GF-D8 (cell line): ENCODE data around the gene HCFC2.

Experiments
- DNase-seq: peaks from one replicate; lab custom pipeline; 2025; lab: John Stamatoyannopoulos, UW

HCFC2 gene

DNA sequence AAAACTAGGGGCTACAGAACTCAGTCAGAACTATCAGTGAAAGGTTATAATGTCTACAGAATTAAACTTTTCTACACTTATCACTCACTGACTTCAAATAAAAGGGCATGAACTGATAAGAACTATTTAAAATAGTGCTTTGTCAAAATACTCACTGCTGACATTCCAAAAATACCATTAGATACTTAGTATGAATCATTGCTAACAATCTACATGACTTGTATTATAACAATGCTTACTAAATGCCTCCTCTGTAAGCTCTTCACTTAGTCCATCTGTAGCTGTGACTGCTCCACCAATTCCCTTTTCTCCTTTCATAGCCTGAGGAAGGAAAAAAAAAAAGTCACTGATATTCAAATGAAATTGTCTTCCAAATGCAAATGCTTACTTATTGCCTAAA is 56.7 kb downstream of the HCFC2 start:
- no peak for DNase-seq

DNA sequence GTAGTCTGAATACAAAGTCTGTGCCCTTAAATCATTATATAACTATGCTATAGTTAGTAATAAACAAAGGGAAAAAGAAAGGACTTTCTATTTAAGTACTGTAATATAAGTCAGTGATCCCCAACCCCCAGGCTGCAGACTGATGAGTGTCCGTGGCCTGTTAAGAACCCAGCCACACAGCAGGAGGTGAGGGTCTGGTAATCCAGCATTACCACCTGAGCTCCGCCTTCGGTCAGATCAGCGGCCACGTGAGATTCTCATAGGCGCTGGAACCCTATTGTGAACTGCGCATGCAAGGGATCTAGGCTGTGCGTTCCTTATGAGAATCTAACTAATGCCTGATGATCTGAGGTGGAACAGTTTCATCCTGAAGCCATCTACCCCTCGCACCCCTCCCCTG is 58.0 kb downstream of the HCFC2 start:
- no peak for DNase-seq

DNA sequence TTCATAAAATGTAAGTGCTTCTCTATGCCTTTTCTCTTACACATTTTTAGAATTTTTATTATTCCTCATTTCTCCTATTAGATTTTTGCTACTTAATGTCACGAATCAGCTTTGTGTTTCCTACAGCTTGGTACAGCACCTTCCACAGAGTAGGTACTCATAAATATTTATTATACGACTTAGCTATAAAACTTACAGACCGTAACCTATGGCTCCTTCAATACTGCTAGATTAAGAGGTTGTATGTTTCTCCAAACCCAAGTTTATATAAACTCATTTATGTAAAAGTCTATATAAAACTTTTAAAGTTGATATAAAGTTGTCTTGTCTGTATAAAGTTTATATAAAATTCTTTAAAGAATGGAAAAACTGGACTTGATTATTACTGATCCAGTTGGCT is 62.2 kb downstream of the HCFC2 start:
- DNase-seq = no peak

DNA sequence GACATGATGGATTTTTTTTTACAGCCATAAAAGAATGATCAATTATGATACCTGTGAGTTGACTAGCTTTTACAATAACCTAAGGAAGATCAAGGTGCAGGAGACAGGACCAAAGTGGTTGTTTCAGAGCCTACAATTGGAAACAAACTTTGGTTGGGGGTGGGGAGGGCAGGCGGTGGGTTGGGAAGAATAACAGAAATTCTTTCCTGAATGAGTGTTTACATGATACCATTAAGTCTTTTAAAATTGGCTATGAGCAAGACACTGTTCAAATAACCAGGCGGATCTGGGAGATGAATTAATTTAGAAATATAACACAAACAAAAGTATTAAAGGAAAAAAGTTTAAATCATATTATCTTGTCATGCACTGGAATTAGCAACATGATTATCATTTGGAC is 66.4 kb downstream of the HCFC2 start:
- no peak for DNase-seq

DNA sequence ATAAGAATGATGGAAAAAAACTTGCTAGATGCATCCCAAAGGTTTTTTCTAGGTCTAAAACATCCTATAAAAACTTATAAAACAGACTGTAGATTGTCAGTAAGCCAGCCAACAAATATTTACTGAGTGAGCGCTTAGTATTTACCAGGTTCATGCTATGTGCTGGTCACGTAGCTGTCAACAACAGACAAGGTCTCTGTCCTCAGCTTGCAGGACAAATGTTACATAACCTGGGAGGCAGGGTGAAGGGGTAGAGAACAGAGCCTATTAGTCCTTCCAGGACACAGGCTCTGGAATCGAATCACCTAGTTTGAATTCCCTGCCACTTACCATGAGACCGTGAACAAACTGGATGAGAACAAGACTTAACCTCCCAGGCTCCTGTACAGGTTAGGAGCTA is 67.3 kb downstream of the HCFC2 start:
- DNase-seq = no peak

DNA sequence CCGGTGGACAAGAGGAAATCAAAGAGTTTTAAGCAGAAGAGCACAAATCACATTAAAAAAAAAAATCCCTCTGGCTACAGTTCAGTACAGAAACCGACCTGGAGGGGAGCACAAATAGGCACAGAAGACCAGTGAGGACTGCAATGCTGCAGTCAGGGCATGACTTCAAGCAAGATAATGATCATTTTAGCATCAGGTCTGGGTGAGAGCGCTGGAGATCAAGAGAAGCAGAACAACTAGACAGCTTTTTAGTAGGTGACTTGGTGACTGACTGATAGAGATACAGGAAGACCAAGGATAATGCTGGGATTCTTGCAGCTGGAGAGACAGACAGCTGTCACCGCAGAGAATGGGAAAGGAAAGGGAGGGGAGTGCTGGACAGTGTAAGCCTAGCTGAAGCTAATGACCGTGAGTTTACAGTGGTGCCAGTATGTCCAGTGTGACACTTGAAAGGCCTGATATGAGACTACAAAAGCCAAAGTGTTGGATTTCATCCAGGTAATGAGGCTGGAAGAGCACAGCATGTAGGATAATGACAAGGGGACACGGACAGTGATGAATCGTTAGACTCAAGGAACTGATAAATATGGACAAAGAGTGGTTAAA is 68.1 kb downstream of the HCFC2 start:
- DNase-seq = no peak

DNA sequence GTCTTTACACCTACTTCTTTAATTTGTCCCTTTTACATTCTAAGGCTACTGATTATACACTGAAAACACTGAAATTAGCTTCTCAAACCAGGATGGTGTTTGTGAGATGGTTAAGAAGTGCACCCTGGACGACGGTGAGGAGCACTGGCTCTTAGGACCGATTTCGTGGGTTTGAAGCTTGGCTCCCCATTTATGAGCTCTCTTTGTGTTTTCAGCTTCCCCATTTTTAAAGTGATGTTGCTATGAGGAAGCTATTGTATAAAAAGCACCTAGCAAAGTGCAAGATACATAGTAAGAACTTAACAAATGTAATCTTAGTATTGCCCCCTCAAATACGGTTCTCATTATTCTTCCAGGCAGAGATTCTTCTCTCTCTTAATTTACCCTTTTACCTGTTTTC is 69.0 kb downstream of the HCFC2 start:
- DNase-seq = no peak

DNA sequence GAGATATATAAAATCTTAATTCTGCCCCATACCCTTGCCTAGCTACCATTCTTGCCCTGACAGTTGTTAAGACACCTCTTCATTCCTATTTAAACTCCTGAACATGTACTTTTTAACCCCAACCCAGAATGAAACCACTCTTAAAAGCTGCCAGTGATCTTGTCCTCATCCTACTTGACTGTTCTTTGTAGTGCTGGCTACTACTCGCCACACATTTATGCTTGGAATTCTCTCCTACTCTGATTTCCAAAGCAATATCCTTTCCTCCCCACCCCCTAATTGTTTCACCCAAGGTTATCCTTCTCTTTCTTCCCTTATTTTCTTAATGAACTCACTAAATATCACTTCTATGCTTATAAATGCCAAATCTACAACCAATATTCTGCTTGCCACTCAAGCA is 69.5 kb downstream of the HCFC2 start:
- no peak for DNase-seq

DNA sequence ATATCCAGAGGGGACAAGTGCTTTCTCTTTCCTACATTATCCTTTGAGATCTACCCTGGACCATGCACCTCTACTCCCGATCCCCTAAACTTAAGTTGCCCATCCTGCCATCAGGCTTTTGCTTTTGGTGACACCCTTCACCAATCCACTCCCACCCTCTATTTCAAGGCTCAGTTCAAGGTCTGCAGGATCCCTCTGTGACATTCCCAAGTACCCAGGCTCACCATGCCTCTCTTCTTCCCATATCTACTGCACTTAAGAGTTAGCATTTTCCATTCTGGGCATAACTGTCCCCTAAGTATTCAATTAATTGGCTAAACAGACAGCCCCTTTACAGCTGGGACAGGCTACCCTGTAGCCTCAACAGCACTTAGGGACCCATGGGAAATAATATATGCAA is 70.6 kb downstream of the HCFC2 start:
- DNase-seq = no peak

DNA sequence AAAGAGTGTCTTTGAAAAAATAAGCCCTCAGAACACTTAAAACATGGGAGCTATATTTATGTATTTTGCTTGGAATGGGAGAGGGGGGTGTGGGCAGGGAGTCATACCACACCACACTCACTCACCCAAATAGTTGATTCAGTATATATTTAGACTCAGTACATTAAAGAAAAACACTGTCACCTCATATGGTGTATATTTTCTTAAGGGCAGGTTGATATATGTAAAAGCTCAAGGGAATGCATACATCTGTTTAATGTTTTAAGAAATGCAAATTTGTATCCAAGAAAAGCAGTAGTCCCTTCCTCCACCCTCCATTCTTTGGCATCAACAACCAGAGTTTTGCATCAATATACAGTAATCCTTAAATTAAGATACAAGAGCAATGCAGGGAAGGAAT is 72.2 kb downstream of the HCFC2 start:
- DNase-seq = no peak

DNA sequence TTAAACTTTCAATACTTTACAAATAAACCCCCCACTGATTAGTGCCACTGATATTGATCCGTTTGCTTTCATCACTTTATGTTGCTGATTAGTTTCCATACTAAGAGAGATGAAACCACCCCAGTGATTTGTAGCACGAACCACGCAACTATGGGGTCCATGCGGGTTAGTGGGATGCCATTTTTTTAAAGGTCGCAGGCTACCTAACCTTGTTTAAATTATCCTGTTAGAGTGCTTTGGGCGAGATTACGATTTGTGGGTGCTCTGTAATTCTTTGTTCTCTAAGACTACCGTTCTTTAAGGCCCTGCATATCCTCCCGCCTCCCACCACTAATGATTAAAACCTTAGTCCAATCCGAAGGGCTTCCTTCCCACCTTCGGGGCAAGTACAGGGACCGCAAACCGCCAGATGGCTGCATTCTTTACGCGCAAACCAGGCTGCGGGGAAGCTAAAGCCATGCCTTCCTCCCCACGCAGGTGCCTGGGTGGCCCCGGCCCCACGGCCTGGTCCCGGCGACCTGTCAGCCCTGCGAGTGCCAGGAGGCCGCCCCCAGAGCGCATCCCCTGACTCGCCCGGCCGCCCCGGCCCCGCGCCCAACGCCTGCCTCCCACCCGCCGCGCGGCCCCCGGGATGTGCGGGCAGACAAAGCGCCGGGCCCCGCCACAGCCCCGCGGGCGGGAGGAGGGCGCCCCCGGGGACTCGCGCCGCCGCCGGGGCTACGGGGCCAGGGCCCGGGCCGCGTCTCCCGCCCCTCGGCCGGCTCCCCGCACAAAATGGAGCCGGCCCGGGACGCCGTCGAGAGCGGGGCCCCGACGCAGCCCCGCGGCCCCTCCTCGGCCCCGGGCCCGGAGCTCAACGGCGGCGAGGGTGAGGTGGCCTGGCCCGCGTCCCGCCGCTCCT is 72.9 kb downstream of the HCFC2 start:
- peak; percentile 39 for DNase-seq

DNA sequence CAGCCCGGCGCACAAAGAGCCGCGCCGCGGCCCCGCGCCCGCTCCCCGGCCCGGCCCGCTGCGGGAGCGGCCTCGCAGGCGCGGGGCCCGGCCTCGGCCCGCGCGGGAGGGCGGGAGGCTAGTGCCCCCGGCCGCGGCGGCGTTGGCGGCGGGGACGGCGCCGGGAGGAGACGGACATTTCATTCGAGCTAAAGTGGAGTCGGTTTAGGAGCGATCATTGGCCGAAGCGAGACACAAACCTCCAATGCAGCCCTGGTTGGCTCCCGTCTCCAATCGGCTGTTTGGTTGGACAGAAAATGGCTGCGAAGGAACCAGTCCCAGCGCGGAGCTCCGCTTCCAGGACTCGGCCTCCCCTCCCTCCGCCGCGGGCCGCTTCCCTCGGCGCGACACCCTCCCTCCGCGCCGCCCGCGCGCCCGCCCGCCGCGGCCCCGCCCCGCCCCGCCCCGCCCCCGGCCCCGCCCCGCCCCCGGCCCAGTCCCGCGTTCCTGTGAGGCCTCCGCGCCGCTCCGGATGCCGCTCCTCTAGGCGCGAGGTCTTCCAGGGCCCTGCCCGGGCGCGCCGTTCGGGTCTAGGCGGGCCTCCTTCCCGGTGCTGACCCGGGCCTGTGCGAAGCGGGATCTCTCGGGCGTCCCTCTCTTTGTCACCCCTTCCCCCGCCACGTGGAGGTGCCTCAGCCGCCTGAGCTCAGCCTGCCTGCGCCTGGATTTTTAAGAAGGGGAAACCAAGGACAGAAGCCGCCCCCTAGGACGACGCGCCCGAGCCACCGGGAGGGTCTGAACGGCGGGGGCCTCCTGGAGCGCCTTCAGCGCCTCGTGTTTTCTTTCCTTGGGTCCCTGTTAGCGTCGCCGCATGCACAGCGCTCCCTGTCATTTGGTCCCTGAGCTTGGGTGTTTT is 73.8 kb downstream of the HCFC2 start, which contains the start of gene NFYB:
Gene NFYB, minus strand, starts transcription at position 309 of the 895 bp plus-strand sequence. CDS start 2,757 bp downstream, outside the sequence.
- peak; percentile 91 for DNase-seq

DNA sequence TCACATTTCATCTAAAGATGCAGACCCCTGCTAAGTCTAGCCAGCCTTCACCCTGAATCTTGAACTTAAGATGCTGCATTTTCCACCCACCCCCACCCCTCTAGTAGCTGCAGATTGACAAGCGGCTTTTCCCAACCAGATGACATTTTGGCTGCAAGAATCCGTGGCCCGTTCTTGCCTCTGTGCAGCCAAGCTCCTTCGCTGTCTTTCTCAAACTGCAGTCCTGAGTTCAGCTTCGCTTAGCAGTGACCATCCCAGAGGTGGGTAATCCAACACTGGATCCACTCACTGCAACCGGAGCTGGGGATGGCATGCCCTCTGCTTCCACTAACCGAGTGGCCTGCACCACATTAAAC is 74.4 kb downstream of the HCFC2 start:
- no peak for DNase-seq

DNA sequence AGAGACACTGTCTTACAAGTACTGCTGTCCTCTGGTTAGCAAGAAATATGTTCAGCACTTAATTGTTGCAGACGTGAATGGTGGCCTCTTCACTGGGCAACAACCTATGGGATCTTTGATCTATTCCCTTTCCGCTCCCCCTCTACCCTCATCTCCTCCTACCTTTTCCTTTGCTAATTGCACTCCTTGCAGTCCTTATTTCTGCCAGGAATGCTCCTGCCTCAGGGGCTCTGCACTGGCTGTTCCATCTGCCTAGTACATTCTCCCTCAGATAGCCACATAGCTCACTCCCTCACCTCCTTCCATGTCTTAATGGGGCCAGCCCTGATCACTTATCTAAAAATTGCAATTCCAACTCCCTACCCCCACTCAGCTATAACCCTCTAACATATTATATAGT is 78.2 kb downstream of the HCFC2 start:
- no peak for DNase-seq

DNA sequence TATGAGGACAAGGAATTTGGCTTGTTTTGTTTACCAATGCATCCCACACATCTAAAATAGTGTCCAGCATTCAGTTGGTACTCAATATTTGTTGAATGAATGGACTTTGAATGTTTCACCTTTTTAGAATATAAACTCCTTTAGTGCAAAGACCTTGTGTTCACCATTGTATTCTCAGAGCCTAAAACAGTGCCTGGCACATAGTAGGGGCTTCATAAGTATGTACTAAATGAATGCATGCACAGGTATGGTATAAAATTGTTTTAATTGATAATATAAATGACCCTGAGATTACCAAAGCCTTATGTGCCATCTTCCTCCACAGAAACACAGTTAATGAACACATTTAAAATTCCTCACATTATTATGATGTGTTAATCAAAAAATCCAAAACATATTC is 78.7 kb downstream of the HCFC2 start:
- DNase-seq = no peak

DNA sequence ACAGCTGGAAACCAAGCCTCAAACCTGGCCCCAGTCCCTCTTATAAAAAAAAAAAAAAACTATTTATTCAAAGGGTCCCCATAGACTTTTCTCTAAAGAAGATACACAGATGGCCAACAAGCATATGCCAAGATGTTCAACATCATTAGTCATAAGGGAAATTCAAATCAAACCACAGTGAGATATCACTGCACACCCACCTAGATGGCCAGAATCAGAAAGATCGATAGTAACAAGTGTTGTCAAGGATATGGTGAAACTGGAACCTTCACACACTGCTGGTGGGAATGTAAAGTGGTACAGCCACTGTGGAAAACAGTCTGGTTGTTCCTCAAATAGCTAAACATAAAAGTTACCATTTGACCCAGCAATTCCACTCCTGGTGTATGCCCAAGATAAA is 79.6 kb downstream of the HCFC2 start:
- no peak for DNase-seq

DNA sequence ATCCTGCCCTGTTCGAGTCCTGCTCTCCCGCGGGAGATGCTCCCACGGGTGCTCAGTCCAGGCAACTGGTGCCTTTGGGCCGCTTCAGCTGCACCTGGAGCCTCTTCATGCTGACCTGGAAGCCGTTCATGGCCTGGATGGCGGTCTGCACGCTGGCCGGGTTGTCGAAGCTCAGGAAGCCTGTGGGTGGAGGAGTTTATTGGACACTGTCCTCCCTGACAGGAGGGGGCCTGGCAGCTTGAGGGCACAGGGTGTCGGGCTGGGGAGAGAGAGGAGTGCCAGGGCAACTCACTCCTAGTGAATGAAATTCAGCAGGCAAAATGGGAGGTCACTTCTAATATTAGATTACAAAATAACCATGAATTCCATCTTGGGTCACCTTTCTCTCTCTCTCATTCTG is 83.0 kb downstream of the HCFC2 start:
- DNase-seq = no peak

DNA sequence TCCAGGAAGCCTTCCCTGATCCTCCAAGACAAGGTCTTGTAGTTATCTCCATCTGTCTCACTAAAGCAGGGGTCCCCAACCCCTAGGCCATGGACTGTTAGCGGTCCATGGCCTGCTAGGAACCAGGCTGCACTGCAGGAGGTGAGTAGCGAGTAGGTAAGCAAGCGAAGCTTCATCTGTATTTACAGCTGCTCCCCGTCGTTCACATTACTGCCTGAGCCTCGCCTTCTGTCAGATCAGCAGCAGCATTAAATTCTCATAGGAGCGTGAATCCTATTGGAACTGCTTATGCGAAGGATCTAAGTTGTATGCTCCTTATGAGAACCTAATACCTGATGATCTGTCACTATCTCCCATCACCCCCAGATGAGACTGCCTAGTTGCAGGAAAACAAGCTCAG is 86.1 kb downstream of the HCFC2 start:
- DNase-seq = no peak

DNA sequence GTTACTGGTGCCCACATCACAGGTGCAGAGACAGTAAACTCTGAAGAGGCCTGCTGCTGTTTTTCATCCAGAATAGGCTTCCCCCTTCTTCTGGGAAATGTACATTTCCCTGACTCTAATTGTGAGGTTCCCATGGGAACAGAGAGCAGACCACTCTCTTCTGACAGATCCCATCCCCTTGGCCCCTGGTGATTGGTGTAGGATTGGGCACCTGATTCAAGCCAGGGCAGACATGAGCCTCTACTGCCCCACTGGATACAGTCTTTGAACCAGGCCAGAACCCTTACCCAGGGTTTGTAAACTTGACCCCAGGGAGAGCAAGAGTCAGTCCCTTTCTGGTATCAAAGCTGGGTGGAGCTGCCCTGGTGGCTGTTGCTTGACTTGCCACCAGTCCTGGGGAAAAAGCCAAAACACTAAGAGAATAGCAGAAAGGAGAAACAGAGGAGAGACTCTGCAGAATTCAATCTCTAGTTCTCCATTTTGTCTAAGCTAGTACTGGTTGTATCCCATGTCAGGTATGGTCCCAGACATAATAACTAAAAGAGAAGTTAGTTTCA is 88.4 kb downstream of the HCFC2 start:
- DNase-seq = no peak

DNA sequence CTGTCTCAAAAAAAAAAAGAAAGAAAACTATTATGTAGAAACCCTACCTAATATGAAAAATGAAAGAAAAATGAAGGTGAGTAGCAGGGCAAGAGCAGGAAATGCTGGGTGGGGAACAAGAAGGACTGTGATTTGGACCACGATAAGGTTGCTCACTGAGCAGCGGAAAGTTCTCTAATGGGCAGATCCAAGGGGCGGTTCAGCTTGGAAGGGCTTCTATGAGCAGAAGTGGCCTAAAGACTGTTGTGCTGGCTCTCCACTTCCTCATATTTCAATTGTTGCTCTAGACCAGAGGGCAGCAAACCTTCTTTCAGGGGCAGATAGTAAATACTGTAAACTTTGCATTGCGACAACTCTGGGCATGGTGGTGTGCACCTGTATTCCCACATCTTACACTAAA is 90.0 kb downstream of the HCFC2 start:
- no peak for DNase-seq

DNA sequence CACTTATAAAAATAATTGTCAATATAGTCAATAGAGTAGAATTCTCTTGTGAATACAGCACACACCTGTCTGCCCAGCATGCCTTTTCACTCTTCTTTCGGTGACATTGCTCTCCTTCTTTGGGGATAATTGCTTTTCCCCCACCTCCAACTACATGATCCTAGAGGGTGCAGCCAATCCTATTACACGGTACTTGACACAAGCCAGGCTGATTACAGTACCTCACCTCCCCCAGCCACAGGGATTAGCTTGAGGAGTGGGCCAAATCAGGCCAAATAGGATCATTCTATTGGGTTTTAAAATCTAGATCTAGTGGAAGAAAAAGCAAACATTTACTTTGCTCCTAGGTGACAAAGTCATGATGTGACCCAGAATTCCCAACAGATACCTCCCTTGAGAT is 90.5 kb downstream of the HCFC2 start:
- DNase-seq = no peak
